ENCODE data around the gene ZNF428. TPM values are rescaled to one million over a fixed set of nuclear protein-coding genes. Genes with fewer than 3 reads are reported as not detected.

Gene ZNF428, protein sequence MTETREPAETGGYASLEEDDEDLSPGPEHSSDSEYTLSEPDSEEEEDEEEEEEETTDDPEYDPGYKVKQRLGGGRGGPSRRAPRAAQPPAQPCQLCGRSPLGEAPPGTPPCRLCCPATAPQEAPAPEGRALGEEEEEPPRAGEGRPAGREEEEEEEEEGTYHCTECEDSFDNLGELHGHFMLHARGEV
- total RNA-seq, result 10 to 100 TPM; 36.3 to 50.5 (median 37.6) TPM
- 34.8 TPM for total RNA-seq (2013)

DNA sequence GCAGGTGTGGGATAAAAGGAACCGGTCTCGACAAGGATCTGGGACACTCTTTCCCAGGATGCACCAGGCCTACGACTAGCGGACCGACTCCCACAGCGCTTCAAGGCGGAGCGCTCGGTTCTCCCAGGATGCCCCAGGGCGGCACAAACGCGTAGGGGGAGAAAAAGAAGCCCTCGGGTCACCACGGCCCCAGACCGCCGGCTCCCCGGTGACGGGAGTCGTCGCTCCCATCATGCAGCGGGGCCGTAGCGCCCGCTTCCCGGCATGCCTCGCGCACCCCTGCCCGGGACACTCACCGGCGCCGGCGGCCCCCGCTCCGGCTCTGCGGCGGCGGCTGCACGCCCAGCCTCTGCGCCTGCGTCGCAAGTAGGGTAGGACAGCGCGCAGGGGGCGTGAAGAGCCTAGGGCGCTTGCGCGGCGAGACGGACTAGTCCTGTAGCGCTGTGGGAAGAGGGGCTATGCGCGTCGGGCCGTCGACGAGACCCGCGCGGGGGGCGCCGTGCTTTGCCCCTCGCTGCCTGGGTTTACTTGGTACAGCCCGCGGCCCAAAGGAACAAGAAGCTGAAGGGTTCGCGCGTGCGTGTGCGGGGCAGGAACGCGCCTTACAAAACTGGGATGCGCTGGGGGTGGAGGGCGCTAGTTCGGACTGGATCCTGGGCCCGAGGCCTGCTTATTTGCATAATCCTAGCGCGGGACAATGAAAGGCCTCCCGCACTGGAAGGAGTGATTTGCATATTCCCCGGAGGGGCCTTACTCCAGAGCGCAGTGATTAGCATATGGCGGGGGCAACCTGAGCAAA is at the start of gene ZNF428:
Gene ZNF428 (minus strand): TSS at position 368 of the 799 bp plus-strand sequence. CDS start 5,325 bp downstream, outside the sequence.
- Mint-ChIP-seq H3K36me3 (no peaks in the 10 kb centered on the region), H3K4me1 (peaks cover 27 to 52% of the 10 kb centered on the region in 2 donors), H3K27ac (peak within 1 kb of the TSS; percentile 93 to 96), H3K4me3 (peak within 1 kb of the TSS; percentile 99), H3K9me3 (no peaks in the 10 kb centered on the region), H3K27me3 (ENCODE audit: low read depth in 2 of 2) (no peaks in the 10 kb centered on the region)
- Histone ChIP-seq H3K27ac (ENCODE audit: low read length) (peak within 1 kb of the TSS; percentile 96), H3K9me3 (ENCODE audit: control insufficient read depth, insufficient read depth, low read length) (no peaks in the 10 kb centered on the region), H3K36me3 (ENCODE audit: control insufficient read depth, insufficient read depth, low read length) (no peaks in the 10 kb centered on the region), H3K4me3 (ENCODE audit: low read length) (peak within 1 kb of the TSS; percentile 100), H3K27me3 (ENCODE audit: control insufficient read depth, insufficient read depth, low read length) (no peaks in the 10 kb centered on the region), H3K4me1 (ENCODE audit: control insufficient read depth, insufficient read depth, low read length) (peaks cover 18% of the 10 kb centered on the region)
- peak; percentile 81 to 94 for DNase-seq
- intact Hi-C loops (cut with micrococcal nuclease), result loop anchor here (1.0 kb wide), 1 partner anchor 23 kb away; the partner anchor contains the start of genes IRGQ and ZNF576
- TF ChIP-seq, protein P1, sequence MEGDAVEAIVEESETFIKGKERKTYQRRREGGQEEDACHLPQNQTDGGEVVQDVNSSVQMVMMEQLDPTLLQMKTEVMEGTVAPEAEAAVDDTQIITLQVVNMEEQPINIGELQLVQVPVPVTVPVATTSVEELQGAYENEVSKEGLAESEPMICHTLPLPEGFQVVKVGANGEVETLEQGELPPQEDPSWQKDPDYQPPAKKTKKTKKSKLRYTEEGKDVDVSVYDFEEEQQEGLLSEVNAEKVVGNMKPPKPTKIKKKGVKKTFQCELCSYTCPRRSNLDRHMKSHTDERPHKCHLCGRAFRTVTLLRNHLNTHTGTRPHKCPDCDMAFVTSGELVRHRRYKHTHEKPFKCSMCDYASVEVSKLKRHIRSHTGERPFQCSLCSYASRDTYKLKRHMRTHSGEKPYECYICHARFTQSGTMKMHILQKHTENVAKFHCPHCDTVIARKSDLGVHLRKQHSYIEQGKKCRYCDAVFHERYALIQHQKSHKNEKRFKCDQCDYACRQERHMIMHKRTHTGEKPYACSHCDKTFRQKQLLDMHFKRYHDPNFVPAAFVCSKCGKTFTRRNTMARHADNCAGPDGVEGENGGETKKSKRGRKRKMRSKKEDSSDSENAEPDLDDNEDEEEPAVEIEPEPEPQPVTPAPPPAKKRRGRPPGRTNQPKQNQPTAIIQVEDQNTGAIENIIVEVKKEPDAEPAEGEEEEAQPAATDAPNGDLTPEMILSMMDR (IDR thresholded peaks at IDR 0.05), result no peak
- under 1% methylated on average over 81 of the region's 81 CpGs for WGBS (ENCODE audit: insufficient coverage)
- ATAC-seq, result peak; percentile 92 to 95 (median 92)

DNA sequence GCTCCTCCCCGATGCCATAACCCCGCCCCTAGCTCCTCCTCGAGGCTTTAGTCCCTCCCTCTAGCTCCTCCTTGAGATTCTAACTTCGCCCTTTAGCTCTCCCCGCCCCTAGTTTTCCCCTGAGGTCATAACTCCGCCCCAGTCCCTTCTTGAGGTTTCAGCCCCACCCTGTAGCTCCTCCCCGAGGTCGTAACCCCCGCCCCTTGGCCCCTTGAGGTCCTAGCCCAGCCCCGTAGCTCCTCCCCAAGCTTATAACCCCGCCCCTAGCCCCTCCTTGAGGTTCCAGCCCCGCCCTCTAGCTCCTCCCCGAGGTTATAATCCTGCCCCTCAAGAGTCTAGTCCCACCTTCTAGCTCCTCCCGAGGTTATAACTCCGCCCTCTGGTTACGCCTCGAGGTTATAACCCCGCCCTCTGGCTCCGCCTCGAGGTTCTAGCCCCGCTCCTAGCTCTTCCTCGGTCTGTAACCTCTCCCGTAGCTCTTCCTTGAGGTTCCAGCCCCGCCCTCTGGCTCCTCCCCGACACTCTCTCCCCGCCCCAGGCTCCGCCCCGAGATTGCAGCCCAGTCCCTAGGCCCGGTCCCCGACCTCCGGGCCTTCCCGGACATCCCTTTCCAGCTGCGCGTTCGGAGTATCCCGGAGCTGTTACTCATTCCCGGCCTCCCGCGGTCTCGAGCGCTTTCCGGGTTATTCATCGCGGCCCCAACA is 49.1 kb upstream of the ZNF428 start:
- H3K27me3 ChIP-seq (ENCODE audit: control insufficient read depth, insufficient read depth, low read length), result peaks cover 3% of the 10 kb centered on the region
- H3K9me3 ChIP-seq (ENCODE audit: control insufficient read depth, insufficient read depth, low read length), result no peaks in the 10 kb centered on the region
- Mint-ChIP-seq H3K4me3 (peak overlapping the region; percentile 94), H3K27me3 (ENCODE audit: low read depth in 2 of 2) (peaks cover 0 to 7% of the 10 kb centered on the region in 2 donors), H3K36me3 (no peaks in the 10 kb centered on the region), H3K4me1 (peaks cover 44 to 47% of the 10 kb centered on the region in 2 donors), H3K9me3 (no peaks in the 10 kb centered on the region), H3K27ac (peak overlapping the region; percentile 68 to 84)
- TF ChIP-seq, protein P1 (IDR thresholded peaks at IDR 0.05), result no peak
- under 1% methylated on average over 44 of the region's 44 CpGs for WGBS (ENCODE audit: insufficient coverage)
- ATAC-seq (peak; percentile 86 to 95 (median 86)), DNase-seq (peak; percentile 87 to 97)
- peaks cover 47% of the 10 kb centered on the region for H3K4me1 ChIP-seq (ENCODE audit: control insufficient read depth, insufficient read depth, low read length)
- intact Hi-C loops (cut with micrococcal nuclease), result loop anchor here (1.0 to 2.0 kb wide), 5 partner anchors 32 to 205 kb away; partner anchors contain the start of genes IRGQ, SMG9 and ZNF576
- H3K27ac ChIP-seq (ENCODE audit: low read length), result peak overlapping the region; percentile 48
- peak overlapping the region; percentile 71 for H3K4me3 ChIP-seq (ENCODE audit: low read length)
- H3K36me3 ChIP-seq (ENCODE audit: control insufficient read depth, insufficient read depth, low read length), result no peaks in the 10 kb centered on the region

DNA sequence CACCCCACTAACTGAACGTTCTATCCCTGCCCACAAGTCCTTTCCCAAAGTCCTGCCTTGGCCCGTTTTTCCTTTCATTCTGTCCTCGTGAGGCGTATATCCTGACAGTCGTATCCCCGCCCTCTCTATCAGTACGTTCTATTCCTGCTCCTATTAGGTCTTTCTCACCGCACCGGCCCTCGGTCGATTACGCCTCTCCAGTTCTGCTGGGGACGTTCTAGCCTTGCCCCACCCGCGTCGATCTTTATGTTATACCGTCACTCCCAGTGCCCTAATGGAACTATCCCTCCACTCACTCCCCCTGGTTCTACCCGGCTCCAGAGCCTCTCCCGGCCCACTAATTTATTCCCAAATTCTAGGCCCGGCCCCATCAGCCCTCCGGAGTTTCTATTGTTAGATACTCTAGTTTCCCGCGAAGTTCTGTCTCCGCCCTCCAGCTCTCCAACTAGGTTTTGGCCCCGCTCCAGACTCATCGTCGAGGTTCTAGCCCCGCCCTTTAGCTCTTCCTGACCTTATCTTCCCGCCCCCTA is 48.5 kb upstream of the ZNF428 start:
- TF ChIP-seq, protein P1 (IDR thresholded peaks at IDR 0.05), result no peak
- peak overlapping the region; percentile 94 for H3K4me3 Mint-ChIP-seq
- 41% methylated on average over 29 of the region's 29 CpGs for WGBS (ENCODE audit: insufficient coverage)
- no peaks in the 10 kb centered on the region for H3K9me3 Mint-ChIP-seq
- Histone ChIP-seq H3K36me3 (ENCODE audit: control insufficient read depth, insufficient read depth, low read length) (no peaks in the 10 kb centered on the region), H3K4me3 (ENCODE audit: low read length) (peak overlapping the region; percentile 71), H3K27me3 (ENCODE audit: control insufficient read depth, insufficient read depth, low read length) (peaks cover 3% of the 10 kb centered on the region), H3K27ac (ENCODE audit: low read length) (no peak overlapping the region), H3K4me1 (ENCODE audit: control insufficient read depth, insufficient read depth, low read length) (peaks cover 48% of the 10 kb centered on the region), H3K9me3 (ENCODE audit: control insufficient read depth, insufficient read depth, low read length) (no peaks in the 10 kb centered on the region)
- DNase-seq (no peak), ATAC-seq (no peak)
- peaks cover 44 to 50% of the 10 kb centered on the region in 2 donors for H3K4me1 Mint-ChIP-seq
- H3K27ac Mint-ChIP-seq, result peak overlapping the region; percentile 68 to 84
- H3K36me3 Mint-ChIP-seq, result no peaks in the 10 kb centered on the region
- peaks cover 0 to 7% of the 10 kb centered on the region in 2 donors for H3K27me3 Mint-ChIP-seq (ENCODE audit: low read depth in 2 of 2)
- intact Hi-C loops (cut with micrococcal nuclease), result loop anchor here (1.0 to 2.0 kb wide), 4 partner anchors 33 to 205 kb away; partner anchors contain the start of genes IRGQ, SMG9 and ZNF576
